K562 (cell line): ENCODE measurements around the gene TAF12. TPM values are rescaled to one million over a fixed set of nuclear protein-coding genes. Genes with fewer than 3 reads are reported as not detected.

Source experiments
- CHCHD3 ChIP-seq: fragments of 250-450 bp; sonication (Bioruptor Pico); IDR thresholded peaks from 2 replicates; pipeline ENCODE4 v2.1.2; 2022; ENCODE audit warnings: mild to moderate bottlenecking
- FIP1L1 ChIP-seq: fragments of 200-400 bp; formaldehyde crosslinking; IDR thresholded peaks from 2 replicates; pipeline ENCODE4 v1.6.1; 2018; ENCODE audit warnings: mild to moderate bottlenecking, low read depth, low read length; ENCODE audit not compliant: poor library complexity, severe bottlenecking
- MAFK ChIP-seq: IDR thresholded peaks from 2 replicates; pipeline ENCODE4 v1.6.1; 2011; ENCODE audit warnings: low read length, improper control_type of control experiment
- MBD1 ChIP-seq: fragments of 250-450 bp; sonication (Bioruptor Pico); IDR thresholded peaks from 2 replicates; pipeline ENCODE4 v1.8.0; 2022; ENCODE audit warnings: inconsistent platforms
- ZNF449 ChIP-seq: fragments of 250-450 bp; sonication (Bioruptor Pico); IDR thresholded peaks from 2 replicates; pipeline ENCODE4 v1.8.0; 2022; ENCODE audit warnings: moderate library complexity, mild to moderate bottlenecking, inconsistent platforms
- ZNF592 ChIP-seq: fragments of 450-650 bp; IDR thresholded peaks from 2 replicates; pipeline ENCODE4 v1.6.1; 2017; ENCODE audit warnings: antibody characterized with exemption, mild to moderate bottlenecking
- polyA plus RNA-seq, 8 experiments: library from polyadenylated mRNA; depleted of rRNA in 4 of 8; stranded (reverse) in 5 of 8; unstranded in 3 of 8; fragments of >200 nt; fragmentation: Nextera tagmentation in 2 of 8; fragmentation: Illumina TruSeq in 1 of 8; extraction: Ambion mirVana in 2 of 8; extraction: Trizol in 1 of 8; gene quantifications; 2 replicates each; pipeline versions ENCODE4 v1.2.1 to v1.2.3, GENCODE V29; 2011 to 2014; ENCODE audit warnings: inconsistent platforms in 1 of 8, missing spikeins in 1 of 8
- total RNA-seq, 7 experiments: library from RNA; depleted of rRNA in 6 of 7; stranded (reverse); fragments of >200 nt in 6 of 7; fragmentation: Illumina TruSeq in 2 of 7; extraction: Trizol in 2 of 7; gene quantifications; 2 replicates each; pipeline versions ENCODE4 v1.2.1 to v1.2.3, GENCODE V29; 2011 to 2021; ENCODE audit warnings: low replicate concordance in 1 of 7

TAF12 gene
- total and polyA plus RNA-seq, 9 of the 15 experiments (the other 6 are each of a cell fraction or from before 2014, with no cell fraction given), result 31.6 to 89.0 (median 50.5) TPM

GRCh38 chr1:28606771-28607170 lies 36.1 kb downstream of the TAF12 start (continued):
- TF ChIP-seq ZNF592 (no peak), FIP1L1 (no peak), MBD1 (CRISPR knock-in tag) (no peak), MAFK (no peak), CHCHD3 (CRISPR knock-in tag) (no peak), ZNF449 (CRISPR knock-in tag) (no peak)
- TF ChIP-seq, all 486 proteins: peak for 0
